Tibial nerve (tissue), 4 donors: ENCODE results near the gene MMP10. TPM values are rescaled to one million over a fixed set of nuclear protein-coding genes. Genes with fewer than 3 reads are reported as not detected.

Experiments used
- DNase-seq, 2 donors: peaks; one replicate each; pipeline ENCODE4 v3.0.0-alpha.2; 2019; ENCODE audit warnings: low spot score in 2 of 2
- H3K27ac ChIP-seq, 4 donors: fragments of 200-600 bp; sonication (generic) in 3 of 4; one replicate each; pipeline ENCODE4 v1.5.1; 2017 to 2019; ENCODE audit warnings: mild to moderate bottlenecking in 1 of 4
- H3K27me3 ChIP-seq, 2 donors: fragments of 200-600 bp; sonication (generic) in 1 of 2; one replicate each; pipeline versions ENCODE4 v1.5.1 to v1.6.0; 2017 to 2019
- H3K36me3 ChIP-seq, 3 donors: fragments of 200-600 bp; sonication (generic); one replicate each; pipeline ENCODE4 v1.5.1; 2018 to 2019
- H3K4me1 ChIP-seq, 4 donors: fragments of 200-600 bp; sonication (generic) in 3 of 4; one replicate each; pipeline ENCODE4 v1.5.1; 2017 to 2019
- H3K4me3 ChIP-seq, 4 donors: fragments of 200-600 bp; sonication (generic) in 3 of 4; one replicate each; pipeline ENCODE4 v1.5.1; 2017 to 2019; ENCODE audit warnings: mild to moderate bottlenecking in 1 of 4, moderate library complexity in 1 of 4
- H3K9me3 ChIP-seq, 4 donors: fragments of 200-600 bp; sonication (generic) in 3 of 4; one replicate each; pipeline ENCODE4 v1.5.1; 2017 to 2019
- CTCF ChIP-seq, 5 experiments: fragments of 200-600 bp in 3 of 5; fragments of 450-650 bp in 2 of 5; sonication (generic) in 3 of 5; IDR thresholded peaks; one replicate each; pipeline ENCODE4 v1.5.1; 2016 to 2019; ENCODE audit warnings: antibody characterized with exemption in 5 of 5, mild to moderate bottlenecking in 3 of 5, moderate library complexity in 2 of 5
- EP300 ChIP-seq, 2 donors: sonication (generic); formaldehyde crosslinking; IDR thresholded peaks; one replicate each; pipeline ENCODE4 v1.6.1; 2017; ENCODE audit warnings: antibody characterized with exemption in 2 of 2, mild to moderate bottlenecking in 1 of 2
- POLR2A ChIP-seq, 2 donors: fragments of 450-650 bp; IDR thresholded peaks; one replicate each; pipeline ENCODE4 v1.6.1; 2017; ENCODE audit warnings: antibody characterized with exemption in 2 of 2, mild to moderate bottlenecking in 2 of 2, moderate library complexity in 2 of 2
- WGBS, 2 donors: methylation state at CpG; one replicate each; pipeline ENCODE4 v1.1.5; 2018; 5-methylcytosine and 5-hydroxymethylcytosine counted together
- total RNA-seq, 4 donors: library from RNA; depleted of rRNA; stranded (reverse); fragments of >200 nt; gene quantifications; one replicate each; pipeline ENCODE4 v1.1.0, GENCODE V29; 2016

Gene MMP10
- total RNA-seq, 4 donors from 2014 or later: not detected

GRCh38 chr11:102783720-102784119 lies 3.3 kb upstream of the MMP10 start:
- Histone ChIP-seq H3K27ac (no peak overlapping the region), H3K9me3 (no peaks in the 10 kb centered on the region), H3K4me3 (no peak overlapping the region), H3K27me3 (no peaks in the 10 kb centered on the region), H3K36me3 (no peaks in the 10 kb centered on the region), H3K4me1 (no peaks in the 10 kb centered on the region)
- 66 to 68% methylated on average over 2 of the region's 2 CpGs for whole genome bisulfite sequencing, 2 donors
- DNase-seq: no peak
- TF ChIP-seq EP300 (IDR thresholded peaks at IDR 0.05): no peak
- no peak for TF ChIP-seq POLR2A (IDR thresholded peaks at IDR 0.05)

GRCh38 chr11:102783016-102783415 lies 2.6 kb upstream of the MMP10 start:
- H3K4me3 ChIP-seq: no peak overlapping the region
- no peaks in the 10 kb centered on the region for H3K4me1 ChIP-seq
- H3K9me3 ChIP-seq: no peaks in the 10 kb centered on the region
- no peak overlapping the region for H3K27ac ChIP-seq
- H3K27me3 ChIP-seq: no peaks in the 10 kb centered on the region
- TF ChIP-seq CTCF (IDR thresholded peaks at IDR 0.05) (no peak), EP300 (IDR thresholded peaks at IDR 0.05) (no peak), POLR2A (IDR thresholded peaks at IDR 0.05) (no peak)
- DNase-seq: no peak
- H3K36me3 ChIP-seq: no peaks in the 10 kb centered on the region

- Histone ChIP-seq H3K27me3 (no peaks in the 10 kb centered on the region), H3K4me3 (no peak overlapping the region), H3K9me3 (no peaks in the 10 kb centered on the region), H3K4me1 (no peaks in the 10 kb centered on the region), H3K36me3 (no peaks in the 10 kb centered on the region), H3K27ac (no peak overlapping the region)
- no peak for DNase-seq
- WGBS, 2 donors: 92 to 93% methylated on average over 2 of the region's 2 CpGs
- no peak for TF ChIP-seq EP300 (IDR thresholded peaks at IDR 0.05)
- TF ChIP-seq CTCF (IDR thresholded peaks at IDR 0.05): no peak
- TF ChIP-seq POLR2A (IDR thresholded peaks at IDR 0.05): no peak
These were observed 1.2 kb upstream of the MMP10 start for GRCh38 chr11:102781676-102782075.

- H3K27ac ChIP-seq: no peak overlapping the region
- H3K4me1 ChIP-seq: no peaks in the 10 kb centered on the region
- WGBS, 2 donors: 64 to 76% methylated on average over 5 of the region's 5 CpGs
- DNase-seq: no peak
- H3K36me3 ChIP-seq: no peaks in the 10 kb centered on the region
- no peak for TF ChIP-seq CTCF (IDR thresholded peaks at IDR 0.05)
- TF ChIP-seq EP300 (IDR thresholded peaks at IDR 0.05): no peak
- no peak for TF ChIP-seq POLR2A (IDR thresholded peaks at IDR 0.05)
- no peak overlapping the region for H3K4me3 ChIP-seq
- H3K27me3 ChIP-seq: no peaks in the 10 kb centered on the region
- H3K9me3 ChIP-seq: no peaks in the 10 kb centered on the region
These were observed 4.0 kb downstream of the MMP10 start for GRCh38 chr11:102776454-102776853.

GRCh38 chr11:102773386-102773785 lies 7.0 kb downstream of the MMP10 start:
- H3K9me3 ChIP-seq: no peaks in the 10 kb centered on the region
- H3K4me1 ChIP-seq: no peaks in the 10 kb centered on the region
- no peak overlapping the region for H3K27ac ChIP-seq
- 69 to 73% methylated on average over 4 of the region's 4 CpGs for WGBS, 2 donors
- H3K4me3 ChIP-seq: no peak overlapping the region
- DNase-seq: no peak
- no peaks in the 10 kb centered on the region for H3K36me3 ChIP-seq
- no peak for TF ChIP-seq CTCF (IDR thresholded peaks at IDR 0.05)
- no peak for TF ChIP-seq POLR2A (IDR thresholded peaks at IDR 0.05)
- no peak for TF ChIP-seq EP300 (IDR thresholded peaks at IDR 0.05)
- no peaks in the 10 kb centered on the region for H3K27me3 ChIP-seq

- TF ChIP-seq EP300 (IDR thresholded peaks at IDR 0.05) (no peak), POLR2A (IDR thresholded peaks at IDR 0.05) (no peak), CTCF (IDR thresholded peaks at IDR 0.05) (no peak)
- no peaks in the 10 kb centered on the region for H3K36me3 ChIP-seq
- no peaks in the 10 kb centered on the region for H3K27me3 ChIP-seq
- no peak overlapping the region for H3K4me3 ChIP-seq
- no peak overlapping the region for H3K27ac ChIP-seq
- no peak for DNase-seq
- 60 to 65% methylated on average over 1 of the region's 1 CpG for WGBS, 2 donors
- H3K4me1 ChIP-seq: no peaks in the 10 kb centered on the region
- H3K9me3 ChIP-seq: no peaks in the 10 kb centered on the region
These were observed 9.1 kb downstream of the MMP10 start for GRCh38 chr11:102771351-102771750.
